HG03135 (cell line): ENCODE measurements around the gene SAMSN1.

Source experiments
- ATAC-seq: cut with Tn5 transposase; IDR thresholded peaks from one replicate; pipeline ENCODE4 v1.9.1; 2021; ENCODE audit warnings: mild to moderate bottlenecking, moderate library complexity; ENCODE audit not compliant: unreplicated experiment

SAMSN1 gene

GRCh38 chr21:14487490-14488432, 58.4 kb downstream of the SAMSN1 start:
- no peak for ATAC-seq

- no peak for ATAC-seq
Observed at GRCh38 chr21:14486869-14487268, 59.2 kb downstream of the SAMSN1 start.

- ATAC-seq, result no peak
Observed at GRCh38 chr21:14484188-14485009, 61.7 kb downstream of the SAMSN1 start.

GRCh38 chr21:14483296-14483695, 62.8 kb downstream of the SAMSN1 start:
- ATAC-seq, result no peak

- no peak for ATAC-seq
Observed at GRCh38 chr21:14482165-14482564, 64.0 kb downstream of the SAMSN1 start.

GRCh38 chr21:14480411-14481031, 65.6 kb downstream of the SAMSN1 start:
- ATAC-seq, result no peak

- no peak for ATAC-seq
Observed at GRCh38 chr21:14479241-14479786, 66.8 kb downstream of the SAMSN1 start.

- ATAC-seq, result no peak
Observed at GRCh38 chr21:14477841-14478240, 68.3 kb downstream of the SAMSN1 start.

- ATAC-seq, result no peak
Observed at GRCh38 chr21:14477133-14477532, 69.0 kb downstream of the SAMSN1 start.

- ATAC-seq, result no peak
Observed at GRCh38 chr21:14474995-14475394, 71.1 kb downstream of the SAMSN1 start.

- no peak for ATAC-seq
Observed at GRCh38 chr21:14469641-14470040, 76.5 kb downstream of the SAMSN1 start.

GRCh38 chr21:14466715-14467114, 79.4 kb downstream of the SAMSN1 start:
- no peak for ATAC-seq

GRCh38 chr21:14457762-14458161, 88.4 kb downstream of the SAMSN1 start:
- ATAC-seq, result no peak

GRCh38 chr21:14456911-14457310, 89.2 kb downstream of the SAMSN1 start:
- ATAC-seq, result no peak

GRCh38 chr21:14454016-14455009, 91.8 kb downstream of the SAMSN1 start:
- ATAC-seq, result peak; percentile 64

- ATAC-seq, result peak; percentile 80
Observed at GRCh38 chr21:14453339-14454015, 92.6 kb downstream of the SAMSN1 start.

- ATAC-seq, result no peak
Observed at GRCh38 chr21:14452727-14453241, 93.3 kb downstream of the SAMSN1 start.

GRCh38 chr21:14452031-14452726, 93.9 kb downstream of the SAMSN1 start:
- no peak for ATAC-seq
